ENCODE measurements around the gene TMCO4.
A peak's percentile ranks its signal among the peaks of the same experiment; 100 is the strongest.

Gene TMCO4

GRCh38 chr1:19775317-19775716 lies 24.4 kb downstream of the TMCO4 start:
- no peak for DNase-seq (ENCODE audit: low read depth)

- no peak for DNase-seq (ENCODE audit: low read depth)
Measured at GRCh38 chr1:19774180-19774785, 25.4 kb downstream of the TMCO4 start.

- DNase-seq (ENCODE audit: low read depth): no peak
Measured at GRCh38 chr1:19773485-19773884, 26.2 kb downstream of the TMCO4 start.

- no peak for DNase-seq (ENCODE audit: low read depth)
Measured at GRCh38 chr1:19772053-19772452, 27.7 kb downstream of the TMCO4 start.

GRCh38 chr1:19771350-19771749 lies 28.4 kb downstream of the TMCO4 start:
- no peak for DNase-seq (ENCODE audit: low read depth)

- no peak for DNase-seq (ENCODE audit: low read depth)
Measured at GRCh38 chr1:19770436-19771190, 29.1 kb downstream of the TMCO4 start.

- no peak for DNase-seq (ENCODE audit: low read depth)
Measured at GRCh38 chr1:19769211-19769932, 30.3 kb downstream of the TMCO4 start.

- DNase-seq (ENCODE audit: low read depth): no peak
Measured at GRCh38 chr1:19768353-19769210, 31.1 kb downstream of the TMCO4 start.

- DNase-seq (ENCODE audit: low read depth): peak; percentile 86
Measured at GRCh38 chr1:19765623-19766022, 34.1 kb downstream of the TMCO4 start.

- no peak for DNase-seq (ENCODE audit: low read depth)
Measured at GRCh38 chr1:19764848-19765247, 34.9 kb downstream of the TMCO4 start.

GRCh38 chr1:19762175-19762779 lies 37.4 kb downstream of the TMCO4 start:
- DNase-seq (ENCODE audit: low read depth): no peak

- DNase-seq (ENCODE audit: low read depth): no peak
Measured at GRCh38 chr1:19759740-19760089, 40.0 kb downstream of the TMCO4 start.

GRCh38 chr1:19758227-19758830 lies 41.4 kb downstream of the TMCO4 start:
- DNase-seq (ENCODE audit: low read depth): peak; percentile 37

- DNase-seq (ENCODE audit: low read depth): no peak
Measured at GRCh38 chr1:19757641-19758040, 42.1 kb downstream of the TMCO4 start.

- no peak for DNase-seq (ENCODE audit: low read depth)
Measured at GRCh38 chr1:19756480-19756879, 43.2 kb downstream of the TMCO4 start.

- DNase-seq (ENCODE audit: low read depth): no peak
Measured at GRCh38 chr1:19754482-19754881, 45.2 kb downstream of the TMCO4 start.

- no peak for DNase-seq (ENCODE audit: low read depth)
Measured at GRCh38 chr1:19752083-19752696, 47.5 kb downstream of the TMCO4 start.

- DNase-seq (ENCODE audit: low read depth): no peak
Measured at GRCh38 chr1:19750882-19751276, 48.8 kb downstream of the TMCO4 start.

GRCh38 chr1:19750101-19750881 lies 49.4 kb downstream of the TMCO4 start:
- DNase-seq (ENCODE audit: low read depth): no peak

- no peak for DNase-seq (ENCODE audit: low read depth)
Measured at GRCh38 chr1:19749685-19750084, 50.0 kb downstream of the TMCO4 start.
